ENCODE measurements around the gene OGFOD3. TPM values are rescaled to one million over a fixed set of nuclear protein-coding genes. Genes with fewer than 3 reads are reported as not detected.

Gene OGFOD3
- total RNA-seq, 4 donors from 2014 or later, result 7.9 to 27.5 (median 25.9) TPM

DNA sequence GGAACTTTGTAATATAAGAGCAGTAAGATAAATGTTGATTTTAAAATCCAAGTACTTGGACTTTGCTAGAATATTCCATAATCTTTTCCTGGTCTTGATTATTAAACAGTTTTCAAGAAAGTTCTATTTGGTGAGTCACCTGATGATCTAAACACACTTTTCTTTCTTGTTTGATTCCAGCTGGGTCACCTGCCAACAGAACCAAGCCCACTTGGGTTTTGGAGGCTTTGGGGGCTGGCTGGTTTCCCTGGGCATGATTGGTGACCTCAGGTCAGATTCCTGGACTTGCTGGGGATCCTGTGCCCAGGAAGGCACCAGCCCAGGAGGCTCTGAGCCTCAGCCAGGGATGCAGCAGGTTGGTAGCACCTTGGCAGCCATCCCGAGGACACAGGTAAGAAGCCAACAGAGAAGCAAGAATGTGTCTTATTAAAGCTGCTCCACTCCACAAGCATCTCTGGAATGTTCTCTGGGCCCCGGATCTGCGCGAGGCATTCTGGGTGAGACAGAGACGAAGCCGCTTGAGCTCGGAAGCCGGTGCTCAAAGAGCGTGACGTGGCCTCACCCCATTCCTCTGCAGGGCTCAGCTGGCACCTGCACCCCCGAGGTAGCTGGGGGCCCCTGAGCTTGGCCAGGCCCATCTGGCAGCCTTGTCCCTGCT lies 62.5 kb downstream of the OGFOD3 start:
- 0 to 74% methylated on average over 1 to 10 of the region's 11 CpGs for WGBS, 2 donors (ENCODE audit: low coverage in 1 of 2)
- Histone ChIP-seq H3K9me3 (no peaks in the 10 kb centered on the region), H3K27me3 (peaks cover 42% of the 10 kb centered on the region), H3K4me3 (no peak overlapping the region), H3K36me3 (no peaks in the 10 kb centered on the region), H3K4me1 (peaks cover 0 to 6% (median 0%) of the 10 kb centered on the region in 4 donors), H3K27ac (no peak overlapping the region)
- in situ Hi-C loops (cut with MboI; ENCODE audit: low pct_ligation_motif_present in 1 of 4, low pct_unique_long_range_greater_than_20kb in 1 of 4, low sequenced_read_pairs in 3 of 4) (loop anchor here in 2 of 4 donors (5.0 to 10.0 kb wide), 3 partner anchors 51 to 199 kb away; partner anchors contain the start of genes HEXD (in 1 of the 2) and OGFOD3 (in 1 of the 2)), intact Hi-C loops (cut with DNase I; ENCODE audit: low total_unique reads) (loop anchor here (5.0 kb wide), 1 partner anchor 56 kb away; no protein-coding TSS in a partner anchor)
- DNase-seq, result no peak
- no peak for TF ChIP-seq POLR2A (IDR thresholded peaks at IDR 0.05)
- no peak for TF ChIP-seq EP300 (IDR thresholded peaks at IDR 0.05; ENCODE audit: low read depth)
- no peak for TF ChIP-seq POLR2AphosphoS5 (IDR thresholded peaks at IDR 0.05)
- TF ChIP-seq, protein P1, sequence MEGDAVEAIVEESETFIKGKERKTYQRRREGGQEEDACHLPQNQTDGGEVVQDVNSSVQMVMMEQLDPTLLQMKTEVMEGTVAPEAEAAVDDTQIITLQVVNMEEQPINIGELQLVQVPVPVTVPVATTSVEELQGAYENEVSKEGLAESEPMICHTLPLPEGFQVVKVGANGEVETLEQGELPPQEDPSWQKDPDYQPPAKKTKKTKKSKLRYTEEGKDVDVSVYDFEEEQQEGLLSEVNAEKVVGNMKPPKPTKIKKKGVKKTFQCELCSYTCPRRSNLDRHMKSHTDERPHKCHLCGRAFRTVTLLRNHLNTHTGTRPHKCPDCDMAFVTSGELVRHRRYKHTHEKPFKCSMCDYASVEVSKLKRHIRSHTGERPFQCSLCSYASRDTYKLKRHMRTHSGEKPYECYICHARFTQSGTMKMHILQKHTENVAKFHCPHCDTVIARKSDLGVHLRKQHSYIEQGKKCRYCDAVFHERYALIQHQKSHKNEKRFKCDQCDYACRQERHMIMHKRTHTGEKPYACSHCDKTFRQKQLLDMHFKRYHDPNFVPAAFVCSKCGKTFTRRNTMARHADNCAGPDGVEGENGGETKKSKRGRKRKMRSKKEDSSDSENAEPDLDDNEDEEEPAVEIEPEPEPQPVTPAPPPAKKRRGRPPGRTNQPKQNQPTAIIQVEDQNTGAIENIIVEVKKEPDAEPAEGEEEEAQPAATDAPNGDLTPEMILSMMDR (IDR thresholded peaks at IDR 0.05), result no peak

DNA sequence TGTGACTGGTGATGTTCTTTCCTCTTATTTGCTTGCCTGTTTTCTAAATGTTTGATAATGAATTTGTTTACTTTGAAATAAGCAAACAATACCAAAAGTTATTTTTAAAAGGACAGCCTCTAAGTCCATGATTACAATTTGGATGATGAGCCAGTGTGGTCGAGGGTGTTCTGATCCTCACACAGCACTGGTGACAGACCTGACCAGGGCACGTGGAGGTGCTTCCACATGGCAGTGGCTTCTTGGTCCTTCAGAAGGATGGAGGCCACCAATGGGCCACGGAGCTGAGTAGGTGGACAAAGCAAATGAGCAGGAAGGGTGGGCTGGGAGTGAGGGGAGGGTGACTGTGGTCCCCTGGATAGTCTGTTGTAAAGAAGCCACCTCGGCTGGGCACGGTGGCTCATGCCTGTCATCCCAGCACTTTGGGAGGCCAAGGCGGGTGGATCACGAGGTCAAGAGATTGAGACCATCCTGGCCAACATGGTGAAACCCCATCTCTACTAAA lies 63.5 kb downstream of the OGFOD3 start:
- TF ChIP-seq POLR2A (IDR thresholded peaks at IDR 0.05), result no peak
- Histone ChIP-seq H3K4me1 (peaks cover 0 to 6% (median 0%) of the 10 kb centered on the region in 4 donors), H3K36me3 (no peaks in the 10 kb centered on the region), H3K9me3 (no peaks in the 10 kb centered on the region), H3K4me3 (no peak overlapping the region), H3K27me3 (peaks cover 46% of the 10 kb centered on the region), H3K27ac (no peak overlapping the region)
- in situ Hi-C loops (cut with MboI; ENCODE audit: low pct_ligation_motif_present in 1 of 4, low pct_unique_long_range_greater_than_20kb in 1 of 4, low sequenced_read_pairs in 3 of 4), result loop anchor here in 3 of 4 donors (5.0 to 10.0 kb wide), 4 partner anchors 52 to 200 kb away; partner anchors contain the start of genes HEXD (in 2 of the 3) and OGFOD3 (in 2 of the 3)
- intact Hi-C loops (cut with DNase I; ENCODE audit: low total_unique reads), result loop anchor here (5.0 kb wide), 2 partner anchors 57 to 417 kb away; no protein-coding TSS in a partner anchor
- no peak for DNase-seq
- WGBS, 2 donors (ENCODE audit: low coverage in 1 of 2), result 75 to 81% methylated on average over 2 to 7 of the region's 7 CpGs

DNA sequence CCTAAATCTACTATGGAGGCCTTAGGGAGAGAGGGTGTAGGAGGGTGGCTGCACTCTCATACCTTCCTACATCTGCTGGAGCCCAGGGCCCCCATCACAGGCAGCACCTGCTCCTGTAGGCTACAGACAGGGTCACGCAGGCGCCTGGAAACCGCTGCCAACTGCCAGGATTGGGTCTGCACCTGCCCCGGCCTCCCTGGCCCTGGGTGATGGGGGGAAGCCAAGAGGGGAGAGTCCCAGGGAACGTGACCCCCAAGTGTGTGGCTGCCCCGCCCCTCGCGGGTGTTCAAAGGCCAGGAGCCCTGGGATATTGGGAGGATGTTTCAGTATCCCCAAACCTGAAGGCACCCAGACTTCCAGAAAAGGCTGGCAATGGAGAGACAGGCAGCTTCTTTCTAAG lies 64.9 kb downstream of the OGFOD3 start:
- whole genome bisulfite sequencing, 2 donors (ENCODE audit: low coverage in 1 of 2), result 72% methylated on average over 8 of the region's 8 CpGs; no CpG with 5 or more reads in 1 of the 2 donors
- H3K27ac ChIP-seq, result no peak overlapping the region
- H3K36me3 ChIP-seq, result no peaks in the 10 kb centered on the region
- peaks cover 41% of the 10 kb centered on the region for H3K27me3 ChIP-seq
- intact Hi-C loops (cut with DNase I; ENCODE audit: low total_unique reads), result loop anchor here (5.0 kb wide), 1 partner anchor 419 kb away; no protein-coding TSS in a partner anchor
- TF ChIP-seq POLR2A (IDR thresholded peaks at IDR 0.05) (no peak), POLR2AphosphoS5 (IDR thresholded peaks at IDR 0.05) (no peak), EP300 (IDR thresholded peaks at IDR 0.05; ENCODE audit: low read depth) (no peak)
- TF ChIP-seq, protein P1 (IDR thresholded peaks at IDR 0.05), result no peak
- no peak overlapping the region for H3K4me3 ChIP-seq
- no peaks in the 10 kb centered on the region for H3K9me3 ChIP-seq
- peaks cover 0 to 9% (median 0%) of the 10 kb centered on the region in 4 donors for H3K4me1 ChIP-seq
- in situ Hi-C loops (cut with MboI; ENCODE audit: low pct_ligation_motif_present in 1 of 4, low pct_unique_long_range_greater_than_20kb in 1 of 4, low sequenced_read_pairs in 3 of 4), result loop anchor here in 2 of 4 donors (5.0 to 10.0 kb wide), 3 partner anchors 61 to 201 kb away; partner anchors contain the start of genes HEXD (in 2 of the 2) and OGFOD3 (in 2 of the 2)
- DNase-seq, result no peak

GRCh38 chr17:82351713-82352488 lies 66.5 kb downstream of the OGFOD3 start:
- in situ Hi-C loops (cut with MboI; ENCODE audit: low pct_ligation_motif_present in 1 of 4, low pct_unique_long_range_greater_than_20kb in 1 of 4, low sequenced_read_pairs in 3 of 4), result loop anchor here in 2 of 4 donors (5.0 to 10.0 kb wide), 3 partner anchors 63 to 203 kb away; partner anchors contain the start of genes HEXD (in 2 of the 2) and OGFOD3 (in 2 of the 2)

More at GRCh38 chr17:82351713-82352488, 66.5 kb downstream of the OGFOD3 start:
- Histone ChIP-seq H3K27ac (peak overlapping the region in 1 of 4 donors; percentile 5), H3K27me3 (peaks cover 36% of the 10 kb centered on the region), H3K4me1 (peaks cover 0 to 11% (median 1%) of the 10 kb centered on the region in 4 donors), H3K4me3 (no peak overlapping the region), H3K36me3 (no peaks in the 10 kb centered on the region), H3K9me3 (no peaks in the 10 kb centered on the region)
- peak; percentile 86 for DNase-seq
- TF ChIP-seq POLR2A (IDR thresholded peaks at IDR 0.05) (no peak), EP300 (IDR thresholded peaks at IDR 0.05; ENCODE audit: low read depth) (no peak)
- TF ChIP-seq, protein P1 (IDR thresholded peaks at IDR 0.05), result peak; percentile 93 to 98 (median 95)
- intact Hi-C loops (cut with DNase I; ENCODE audit: low total_unique reads), result loop anchor here (5.0 kb wide), 1 partner anchor 420 kb away; no protein-coding TSS in a partner anchor
- 47% methylated on average over 20 of the region's 26 CpGs; no CpG with 5 or more reads in 1 of the 2 donors for WGBS, 2 donors (ENCODE audit: low coverage in 1 of 2)

All from transverse colon (tissue), 4 donors.